ENCODE measurements around the gene KRTAP20-3.

Gene KRTAP20-3

DNA sequence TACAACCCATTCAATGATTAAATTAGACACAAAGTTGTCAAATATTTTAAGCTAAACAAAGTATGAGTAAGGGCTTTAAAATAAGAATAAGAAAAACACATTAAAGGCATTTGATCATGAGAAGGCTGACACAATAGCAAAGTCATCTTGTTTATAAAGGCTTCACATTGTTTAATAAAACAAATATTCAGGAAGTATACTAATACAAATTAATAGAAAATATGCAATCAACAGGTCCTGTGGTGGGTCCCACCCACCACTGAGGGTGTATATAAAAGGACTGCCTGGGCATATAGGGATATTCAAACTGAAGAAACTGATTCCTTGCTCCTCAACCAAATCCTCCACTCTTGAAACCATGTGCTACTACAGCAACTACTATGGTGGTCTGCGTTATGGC, 7.8 kb upstream of the KRTAP20-3 start, which contains the start of gene KRTAP20-2:
Gene KRTAP20-2, plus strand, starts transcription at position 301 of the 400 bp plus-strand sequence. Its CDS starts 58 bp downstream, at position 359.
- in situ Hi-C loops (cut with MboI; ENCODE audit: low sequenced_read_pairs): no loop called here
- no peaks in the 10 kb centered on the region for H3K27me3 ChIP-seq (ENCODE audit: low read depth)

DNA sequence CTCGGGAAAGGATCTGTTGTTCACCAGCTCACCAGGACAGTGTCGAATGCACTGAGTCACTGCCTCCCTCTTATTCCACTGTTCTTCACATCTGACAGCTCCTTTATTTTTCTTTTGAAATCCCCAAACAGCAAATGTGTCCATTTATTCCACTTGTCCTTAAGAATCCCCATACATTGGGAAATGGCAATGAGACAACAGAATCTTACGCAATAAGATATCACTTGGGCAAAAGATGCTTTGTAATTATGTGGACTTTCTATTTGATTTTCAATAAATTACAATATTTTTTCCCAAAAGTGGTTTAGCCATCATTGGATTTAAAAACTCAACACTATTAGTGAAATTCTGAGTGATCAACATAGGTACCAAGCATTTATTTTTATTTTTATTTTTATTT, 4.0 kb upstream of the KRTAP20-3 start:
- 0 out of 2 replicates have a peak, but pooled peaks cover 6% of the 10 kb centered on the region for H3K9me3 ChIP-seq
- in situ Hi-C loops (cut with MboI; ENCODE audit: low sequenced_read_pairs): no loop called here
- H3K27me3 ChIP-seq (ENCODE audit: low read depth): no peaks in the 10 kb centered on the region
- H3K36me3 ChIP-seq (replicated peaks): no peaks in the 10 kb centered on the region
- H3K4me3 ChIP-seq: no peak overlapping the region
- no peaks in the 10 kb centered on the region for H3K4me1 ChIP-seq
- no peak for DNase-seq (ENCODE audit: low spot score in 2 of 2)

More for the DNA sequence above, 7.8 kb upstream of the KRTAP20-3 start, which contains the start of gene KRTAP20-2:
- H3K4me3 ChIP-seq: no peak within 1 kb of the TSS
- no peaks in the 10 kb centered on the region for H3K4me1 ChIP-seq
- no peaks in the 10 kb centered on the region for H3K9me3 ChIP-seq
- no peaks in the 10 kb centered on the region for H3K36me3 ChIP-seq (replicated peaks)
- DNase-seq (ENCODE audit: low spot score in 2 of 2): no peak

DNA sequence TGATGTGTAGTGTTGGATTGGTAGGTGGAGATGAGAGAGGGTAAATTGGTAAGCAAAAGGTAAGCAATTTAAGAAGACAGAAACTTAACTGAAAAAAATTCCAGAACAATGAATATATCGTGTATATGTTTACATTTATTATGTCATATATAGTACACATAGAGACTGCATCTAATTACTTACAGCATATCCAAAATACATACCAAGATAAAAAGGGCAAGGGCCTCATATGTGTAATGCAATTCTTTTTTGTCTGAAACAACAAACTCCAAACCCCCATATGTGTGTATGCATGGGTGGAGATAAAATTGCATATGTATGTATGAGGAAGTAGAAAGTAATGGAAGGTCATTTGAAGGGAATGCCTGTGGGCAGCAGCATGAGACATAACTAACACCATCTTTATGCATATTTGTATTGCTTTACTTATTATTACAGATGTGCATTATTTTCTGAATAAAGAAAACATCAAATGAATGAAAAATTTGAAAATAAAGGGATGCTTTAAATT, 4.3 kb downstream of the KRTAP20-3 start:
- 0 out of 2 replicates have a peak, but pooled peaks cover 5% of the 10 kb centered on the region for H3K9me3 ChIP-seq
- no peaks in the 10 kb centered on the region for H3K4me1 ChIP-seq
- H3K4me3 ChIP-seq: no peak overlapping the region
- in situ Hi-C loops (cut with MboI; ENCODE audit: low sequenced_read_pairs): no loop called here
- no peaks in the 10 kb centered on the region for H3K36me3 ChIP-seq (replicated peaks)
- H3K27me3 ChIP-seq (ENCODE audit: low read depth): no peaks in the 10 kb centered on the region
- DNase-seq (ENCODE audit: low spot score in 2 of 2): no peak

DNA sequence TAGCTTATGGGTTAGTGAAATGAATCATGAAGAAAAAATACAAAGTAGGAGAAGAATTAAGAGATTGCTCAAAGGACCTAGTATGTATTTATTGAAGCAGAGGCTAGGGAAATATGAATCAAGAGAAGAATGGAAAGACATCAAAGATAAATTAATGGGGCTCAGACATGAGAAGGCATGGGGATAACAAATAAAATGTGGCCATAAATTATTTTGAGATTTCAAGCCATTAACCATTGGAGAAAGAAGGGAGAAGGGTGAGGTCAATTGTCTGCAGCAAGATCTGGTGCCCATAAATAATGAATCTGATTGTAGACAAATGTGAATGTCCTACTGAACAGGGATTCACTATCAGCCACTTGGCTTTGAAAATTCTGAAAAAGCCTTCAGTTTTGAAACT, 10.2 kb downstream of the KRTAP20-3 start:
- peaks cover 9% of the 10 kb centered on the region; the same call in 1 of the 2 replicates for H3K9me3 ChIP-seq
- in situ Hi-C loops (cut with MboI; ENCODE audit: low sequenced_read_pairs): no loop called here
- H3K36me3 ChIP-seq (replicated peaks): no peaks in the 10 kb centered on the region
- no peak overlapping the region for H3K4me3 ChIP-seq
- DNase-seq (ENCODE audit: low spot score in 2 of 2): no peak
- H3K27me3 ChIP-seq (ENCODE audit: low read depth): no peaks in the 10 kb centered on the region
- no peaks in the 10 kb centered on the region for H3K4me1 ChIP-seq

DNA sequence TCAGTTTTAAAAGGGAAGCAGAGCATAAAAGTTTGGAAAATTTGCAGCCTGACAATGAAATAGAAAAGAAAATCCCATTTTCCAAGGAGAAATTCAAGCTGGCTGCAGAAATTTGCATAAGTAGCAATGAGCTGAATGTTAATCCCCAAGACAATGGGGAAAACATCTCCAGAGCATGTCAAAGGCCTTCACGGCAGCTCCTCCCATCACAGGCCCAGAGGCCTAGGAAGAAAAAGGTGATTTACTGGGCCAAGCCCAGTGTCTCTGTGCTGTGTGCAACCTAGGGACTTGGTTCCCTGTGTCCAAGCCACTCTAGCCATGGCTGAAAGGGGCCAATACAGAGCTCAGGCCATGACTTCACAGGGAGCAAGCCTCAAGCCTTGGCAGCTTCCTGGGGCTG, 26.1 kb downstream of the KRTAP20-3 start:
- Histone ChIP-seq H3K36me3 (replicated peaks) (no peaks in the 10 kb centered on the region), H3K9me3 (peaks cover 5% of the 10 kb centered on the region), H3K4me1 (no peaks in the 10 kb centered on the region), H3K4me3 (no peak overlapping the region), H3K27me3 (ENCODE audit: low read depth) (no peaks in the 10 kb centered on the region)
- in situ Hi-C loops (cut with MboI; ENCODE audit: low sequenced_read_pairs): no loop called here
- no peak for DNase-seq (ENCODE audit: low spot score in 2 of 2)

DNA sequence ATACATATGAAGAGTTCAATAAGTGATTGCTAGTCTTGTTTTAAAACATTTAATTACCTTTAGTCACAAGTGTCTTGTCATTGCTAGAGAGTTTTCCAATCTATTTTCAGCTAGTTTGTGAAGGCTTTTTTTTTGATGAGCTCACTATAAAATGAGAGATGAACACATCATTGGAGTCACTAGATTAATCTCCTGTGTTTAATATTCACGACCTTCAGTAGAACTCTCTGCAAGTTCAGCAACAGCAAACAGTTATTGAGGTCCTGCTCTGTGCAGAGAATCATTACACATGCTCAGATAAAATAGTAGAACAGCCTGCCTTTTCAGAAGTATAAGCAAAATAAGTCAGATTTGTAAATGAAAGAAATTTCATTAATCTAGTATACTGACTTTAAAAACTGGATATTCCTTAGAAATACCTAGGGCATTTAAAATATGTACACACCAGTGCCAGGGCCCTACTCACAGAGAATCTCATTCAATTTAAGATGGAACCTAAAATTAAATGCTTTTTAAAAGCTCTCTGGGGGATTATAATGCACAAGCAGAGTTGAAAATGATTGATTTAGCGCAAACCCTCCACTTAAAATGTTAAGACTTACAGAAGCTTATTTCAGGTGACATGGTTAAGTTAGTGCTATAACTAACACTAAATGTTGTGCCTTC, 30.5 kb downstream of the KRTAP20-3 start:
- no peaks in the 10 kb centered on the region for H3K36me3 ChIP-seq (replicated peaks)
- H3K4me1 ChIP-seq: no peaks in the 10 kb centered on the region
- H3K27me3 ChIP-seq (ENCODE audit: low read depth): no peaks in the 10 kb centered on the region
- H3K4me3 ChIP-seq: no peak overlapping the region
- in situ Hi-C loops (cut with MboI; ENCODE audit: low sequenced_read_pairs): no loop called here
- peaks cover 5% of the 10 kb centered on the region for H3K9me3 ChIP-seq
- no peak for DNase-seq (ENCODE audit: low spot score in 2 of 2)

DNA sequence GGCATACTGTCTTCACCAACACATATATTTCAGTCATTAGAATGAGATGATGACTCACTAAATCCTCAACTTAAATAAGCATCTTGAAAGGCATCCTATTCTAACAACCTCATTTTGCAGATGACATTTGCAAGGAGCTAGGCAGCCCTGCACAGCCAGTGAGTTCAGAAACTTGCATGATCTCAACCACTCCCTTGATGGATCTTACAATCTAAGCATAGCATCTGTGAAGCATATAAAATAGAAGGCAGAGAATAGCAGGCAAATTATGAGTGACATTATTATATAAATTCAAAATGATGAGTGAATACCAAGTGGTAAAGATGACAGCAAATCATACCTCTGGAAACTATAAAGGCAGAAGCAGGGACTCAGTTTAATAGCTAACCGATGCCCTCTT, 31.6 kb downstream of the KRTAP20-3 start:
- no peak for DNase-seq (ENCODE audit: low spot score in 2 of 2)
- in situ Hi-C loops (cut with MboI; ENCODE audit: low sequenced_read_pairs): no loop called here
- Histone ChIP-seq H3K36me3 (replicated peaks) (no peaks in the 10 kb centered on the region), H3K4me1 (no peaks in the 10 kb centered on the region), H3K4me3 (no peak overlapping the region), H3K27me3 (ENCODE audit: low read depth) (no peaks in the 10 kb centered on the region), H3K9me3 (peaks cover 5% of the 10 kb centered on the region)

DNA sequence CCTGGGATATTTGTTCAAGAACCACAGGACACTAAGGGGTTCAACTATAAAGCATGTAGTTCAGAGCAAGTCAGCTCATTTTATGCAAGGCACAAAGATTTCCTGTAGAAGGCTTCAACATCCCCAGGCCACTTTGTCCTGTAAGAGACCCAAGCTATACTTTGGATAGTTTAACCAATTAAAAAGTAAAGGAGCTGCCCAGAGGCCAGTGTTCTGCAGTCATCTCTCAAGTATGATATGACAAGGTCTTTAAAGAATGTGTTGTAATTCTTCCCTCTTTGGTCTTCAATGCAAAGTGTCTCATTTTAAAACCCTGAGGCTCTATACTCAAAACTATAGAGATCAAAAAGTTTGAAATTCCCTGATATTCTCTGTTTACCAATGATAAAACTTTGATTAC, 34.1 kb downstream of the KRTAP20-3 start:
- no peaks in the 10 kb centered on the region for H3K36me3 ChIP-seq (replicated peaks)
- H3K4me1 ChIP-seq: no peaks in the 10 kb centered on the region
- in situ Hi-C loops (cut with MboI; ENCODE audit: low sequenced_read_pairs): no loop called here
- peaks cover under 1% of the 10 kb centered on the region for H3K9me3 ChIP-seq
- H3K4me3 ChIP-seq: no peak overlapping the region
- DNase-seq (ENCODE audit: low spot score in 2 of 2): no peak
- no peaks in the 10 kb centered on the region for H3K27me3 ChIP-seq (ENCODE audit: low read depth)

DNA sequence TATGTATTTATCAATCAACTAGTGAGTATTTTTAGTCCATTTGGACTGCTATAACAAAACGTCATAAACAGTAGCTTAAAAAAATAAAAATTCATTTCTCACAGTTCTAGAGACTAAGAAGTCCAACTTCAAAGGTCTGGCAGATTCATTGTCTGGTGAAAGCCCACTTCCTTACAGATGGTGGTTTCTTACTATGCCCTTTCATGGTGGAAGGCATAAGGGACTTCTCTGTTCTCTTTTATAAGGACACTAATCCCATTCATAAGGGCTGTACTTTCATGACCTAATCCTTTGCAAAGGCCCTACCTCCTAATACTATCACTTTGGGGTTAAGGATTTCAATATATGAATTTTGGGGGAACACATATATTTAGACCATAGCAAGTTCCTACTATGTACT, 37.9 kb downstream of the KRTAP20-3 start:
- Histone ChIP-seq H3K27me3 (ENCODE audit: low read depth) (no peaks in the 10 kb centered on the region), H3K4me3 (no peak overlapping the region), H3K9me3 (peaks cover under 1% of the 10 kb centered on the region), H3K4me1 (no peaks in the 10 kb centered on the region), H3K36me3 (replicated peaks) (no peaks in the 10 kb centered on the region)
- no peak for DNase-seq (ENCODE audit: low spot score in 2 of 2)
- in situ Hi-C loops (cut with MboI; ENCODE audit: low sequenced_read_pairs): no loop called here

DNA sequence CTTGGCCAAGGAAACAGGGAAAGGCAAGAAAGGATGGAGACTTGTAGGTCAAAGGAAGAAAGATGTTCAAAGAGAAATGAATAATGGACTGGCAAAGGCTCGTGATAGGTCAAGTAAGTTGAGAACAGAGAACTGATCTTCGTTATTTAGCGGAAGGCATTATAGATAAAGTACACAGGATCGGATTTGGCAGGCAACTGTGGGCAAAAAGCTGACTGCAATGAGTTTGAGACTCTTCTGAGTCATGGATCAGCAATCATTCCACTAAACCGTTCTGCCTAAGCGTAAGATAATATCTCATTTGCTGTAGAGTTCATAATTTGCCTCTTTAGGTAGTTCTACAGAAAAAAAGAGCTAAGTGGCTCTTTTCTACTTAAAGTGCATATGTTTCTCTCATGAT, 41.8 kb downstream of the KRTAP20-3 start:
- no peak for DNase-seq (ENCODE audit: low spot score in 2 of 2)
- Histone ChIP-seq H3K4me3 (no peak overlapping the region), H3K4me1 (no peaks in the 10 kb centered on the region), H3K9me3 (peaks cover 3% of the 10 kb centered on the region; the same call in 1 of the 2 replicates), H3K27me3 (ENCODE audit: low read depth) (no peaks in the 10 kb centered on the region), H3K36me3 (replicated peaks) (no peaks in the 10 kb centered on the region)
- in situ Hi-C loops (cut with MboI; ENCODE audit: low sequenced_read_pairs): no loop called here

DNA sequence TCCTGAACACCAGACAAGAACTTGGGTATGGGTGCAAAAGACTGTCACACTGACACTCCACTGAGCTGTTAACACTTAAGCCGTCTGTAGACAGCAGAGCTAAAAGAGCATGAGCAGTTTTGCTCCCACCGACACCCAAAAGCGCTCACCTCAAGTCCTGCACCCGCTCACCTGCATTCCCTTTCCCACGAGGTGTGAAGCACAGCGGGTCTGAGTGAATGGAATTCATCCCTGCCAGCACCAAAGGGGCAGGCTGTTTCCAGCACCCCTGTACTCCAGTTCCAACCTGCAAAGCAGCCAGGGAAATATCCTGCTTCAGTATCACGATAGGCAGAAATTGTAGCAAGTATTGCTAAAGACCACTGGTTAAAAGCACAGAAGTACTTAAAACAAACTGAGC, 47.2 kb downstream of the KRTAP20-3 start:
- Histone ChIP-seq H3K4me1 (no peaks in the 10 kb centered on the region), H3K36me3 (replicated peaks) (no peaks in the 10 kb centered on the region), H3K4me3 (no peak overlapping the region), H3K27me3 (ENCODE audit: low read depth) (no peaks in the 10 kb centered on the region), H3K9me3 (peaks cover 7% of the 10 kb centered on the region; the same call in 1 of the 2 replicates)
- in situ Hi-C loops (cut with MboI; ENCODE audit: low sequenced_read_pairs): no loop called here
- no peak for DNase-seq (ENCODE audit: low spot score in 2 of 2)

Measured in HAP-1 (cell line).